ENCODE data around the gene SUPT3H.
A peak's percentile ranks its signal among the peaks of the same experiment; 100 is the strongest.
"Not testable (repeated sequence)": the region's sequence is repeated elsewhere in the genome, so short reads cannot be mapped to it uniquely, and the experiment has no call there.

Gene SUPT3H

GRCh38 chr6:45253453-45253852, 124.3 kb downstream of the SUPT3H start:
- no peak for DNase-seq

- DNase-seq: no peak
Observed at GRCh38 chr6:45231660-45232059, 146.1 kb downstream of the SUPT3H start.

- DNase-seq: no peak
Observed at GRCh38 chr6:45229416-45229815, 148.3 kb downstream of the SUPT3H start.

GRCh38 chr6:45226081-45226480, 151.7 kb downstream of the SUPT3H start:
- no peak for DNase-seq

GRCh38 chr6:45222380-45222779, 155.4 kb downstream of the SUPT3H start:
- DNase-seq: no peak

- no peak for DNase-seq
Observed at GRCh38 chr6:45215759-45216158, 162.0 kb downstream of the SUPT3H start.

- peak; percentile 10 for DNase-seq
Observed at GRCh38 chr6:45212976-45213375, 164.8 kb downstream of the SUPT3H start.

- no peak for DNase-seq
Observed at GRCh38 chr6:45209762-45210161, 168.0 kb downstream of the SUPT3H start.

GRCh38 chr6:45206793-45207492, 170.8 kb downstream of the SUPT3H start:
- DNase-seq: no peak

GRCh38 chr6:45201484-45201883, 176.2 kb downstream of the SUPT3H start:
- DNase-seq: no peak

GRCh38 chr6:45200510-45200909, 177.2 kb downstream of the SUPT3H start:
- no peak for DNase-seq

- DNase-seq: no peak
Observed at GRCh38 chr6:45199554-45199953, 178.2 kb downstream of the SUPT3H start.

GRCh38 chr6:45196121-45196520, 181.6 kb downstream of the SUPT3H start:
- DNase-seq: no peak

- no peak for DNase-seq
Observed at GRCh38 chr6:45195137-45195536, 182.6 kb downstream of the SUPT3H start.

GRCh38 chr6:45192556-45192955, 185.2 kb downstream of the SUPT3H start:
- no peak for DNase-seq

- no peak for DNase-seq
Observed at GRCh38 chr6:45191414-45191813, 186.3 kb downstream of the SUPT3H start.

GRCh38 chr6:45187836-45188235, 189.9 kb downstream of the SUPT3H start:
- DNase-seq: peak; percentile 40

GRCh38 chr6:45185403-45186251, 192.1 kb downstream of the SUPT3H start:
- no peak for DNase-seq

GRCh38 chr6:45184937-45185336, 192.8 kb downstream of the SUPT3H start:
- DNase-seq: no peak

- DNase-seq: no peak
Observed at GRCh38 chr6:45184040-45184439, 193.7 kb downstream of the SUPT3H start.

GRCh38 chr6:45176373-45176772, 201.4 kb downstream of the SUPT3H start:
- DNase-seq: not testable (repeated sequence)

- DNase-seq: no peak
Observed at GRCh38 chr6:45175272-45175671, 202.5 kb downstream of the SUPT3H start.

GRCh38 chr6:45174045-45174444, 203.7 kb downstream of the SUPT3H start:
- no peak for DNase-seq

GRCh38 chr6:45171380-45171779, 206.4 kb downstream of the SUPT3H start:
- DNase-seq: no peak

Measured in NCI-H226 (cell line).